ENCODE measurements around the gene CPLX3.

Gene CPLX3

GRCh38 chr15:74830868-74831267, 4.4 kb downstream of the CPLX3 start:
- no peak for DNase-seq

- DNase-seq, result no peak
Measured at GRCh38 chr15:74831813-74832495, 5.5 kb downstream of the CPLX3 start.

- DNase-seq, result no peak
Measured at GRCh38 chr15:74832826-74833225, 6.4 kb downstream of the CPLX3 start.

GRCh38 chr15:74833376-74834107, 7.1 kb downstream of the CPLX3 start:
- no peak for DNase-seq

GRCh38 chr15:74835312-74835823, 8.9 kb downstream of the CPLX3 start:
- DNase-seq, result peak; percentile 23

GRCh38 chr15:74836846-74837245, 10.4 kb downstream of the CPLX3 start:
- DNase-seq, result no peak

- no peak for DNase-seq
Measured at GRCh38 chr15:74837482-74838136, 11.2 kb downstream of the CPLX3 start.

GRCh38 chr15:74838137-74838516, 11.7 kb downstream of the CPLX3 start:
- no peak for DNase-seq

- no peak for DNase-seq
Measured at GRCh38 chr15:74838746-74839525, 12.5 kb downstream of the CPLX3 start.

- no peak for DNase-seq
Measured at GRCh38 chr15:74839526-74840395, 13.3 kb downstream of the CPLX3 start.

- DNase-seq, result no peak
Measured at GRCh38 chr15:74840851-74841775, 14.7 kb downstream of the CPLX3 start.

GRCh38 chr15:74841891-74842373, 15.5 kb downstream of the CPLX3 start:
- DNase-seq, result no peak

- DNase-seq, result peak; percentile 53
Measured at GRCh38 chr15:74842581-74843444, 16.4 kb downstream of the CPLX3 start, which contains the start of gene ULK3. Gene ULK3, minus strand, starts transcription at chr15:74843156. Its CDS starts 51 bp downstream, at chr15:74843105.

GRCh38 chr15:74843445-74843828, 17.0 kb downstream of the CPLX3 start:
- no peak for DNase-seq

GRCh38 chr15:74843891-74844299, 17.5 kb downstream of the CPLX3 start:
- DNase-seq, result no peak

GRCh38 chr15:74844319-74845207, 18.1 kb downstream of the CPLX3 start:
- no peak for DNase-seq

- DNase-seq, result no peak
Measured at GRCh38 chr15:74845208-74845568, 18.8 kb downstream of the CPLX3 start.

- DNase-seq, result no peak
Measured at GRCh38 chr15:74845581-74845980, 19.2 kb downstream of the CPLX3 start.

- no peak for DNase-seq
Measured at GRCh38 chr15:74847432-74847831, 21.0 kb downstream of the CPLX3 start.
